Measurements from ENCODE around the gene UNC13B. TPM values are rescaled to one million over a fixed set of nuclear protein-coding genes. Genes with fewer than 3 reads are reported as not detected.
"Not testable (repeated sequence)": the region's sequence is repeated elsewhere in the genome, so short reads cannot be mapped to it uniquely, and the experiment has no call there.

The UNC13B gene
- total RNA-seq, 1 experiment from 2014 or later, result 48.2 TPM

DNA sequence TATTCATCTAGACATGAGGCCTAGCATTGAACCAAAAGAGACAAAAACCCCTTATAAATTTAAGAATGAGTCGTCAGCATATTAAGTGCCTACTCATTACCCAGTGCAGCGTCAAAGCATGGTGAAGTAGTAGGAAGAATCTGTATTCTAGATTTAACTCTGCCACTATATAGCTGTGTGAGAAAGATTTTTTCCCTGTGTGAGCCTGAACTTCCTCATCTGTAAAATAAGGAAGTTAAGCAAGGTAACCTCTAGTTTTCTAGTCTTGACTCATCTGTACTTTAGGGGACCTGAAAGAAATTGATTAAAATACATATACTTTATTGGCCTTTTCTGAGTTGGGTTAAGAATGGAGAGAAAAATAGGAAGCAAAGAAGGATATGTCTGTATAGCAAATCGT, 246.0 kb downstream of the UNC13B start:
- H4K5ac ChIP-seq (ENCODE audit: insufficient read length, low read depth, low read length), result no peak overlapping the region
- no peak overlapping the region for H2AK5ac ChIP-seq (ENCODE audit: insufficient read length, low read length)
- H3K23me2 ChIP-seq (ENCODE audit: insufficient read length, low read depth, low read length, poor library complexity, severe bottlenecking), result peaks cover 10% of the 10 kb centered on the region
- WGBS (ENCODE audit: extremely low coverage, insufficient read length, low lambda C conversion rate), result no CpG with 5 or more reads among the region's 3 CpGs
- H2BK12ac ChIP-seq (ENCODE audit: insufficient read length, low read depth, low read length), result no peak overlapping the region
- H3K4me2 ChIP-seq (ENCODE audit: insufficient read depth, insufficient read length, low read length), result no peak overlapping the region
- H3K4me1 ChIP-seq (ENCODE audit: insufficient read depth, low read length), result no peaks in the 10 kb centered on the region
- TF ChIP-seq, protein P1, sequence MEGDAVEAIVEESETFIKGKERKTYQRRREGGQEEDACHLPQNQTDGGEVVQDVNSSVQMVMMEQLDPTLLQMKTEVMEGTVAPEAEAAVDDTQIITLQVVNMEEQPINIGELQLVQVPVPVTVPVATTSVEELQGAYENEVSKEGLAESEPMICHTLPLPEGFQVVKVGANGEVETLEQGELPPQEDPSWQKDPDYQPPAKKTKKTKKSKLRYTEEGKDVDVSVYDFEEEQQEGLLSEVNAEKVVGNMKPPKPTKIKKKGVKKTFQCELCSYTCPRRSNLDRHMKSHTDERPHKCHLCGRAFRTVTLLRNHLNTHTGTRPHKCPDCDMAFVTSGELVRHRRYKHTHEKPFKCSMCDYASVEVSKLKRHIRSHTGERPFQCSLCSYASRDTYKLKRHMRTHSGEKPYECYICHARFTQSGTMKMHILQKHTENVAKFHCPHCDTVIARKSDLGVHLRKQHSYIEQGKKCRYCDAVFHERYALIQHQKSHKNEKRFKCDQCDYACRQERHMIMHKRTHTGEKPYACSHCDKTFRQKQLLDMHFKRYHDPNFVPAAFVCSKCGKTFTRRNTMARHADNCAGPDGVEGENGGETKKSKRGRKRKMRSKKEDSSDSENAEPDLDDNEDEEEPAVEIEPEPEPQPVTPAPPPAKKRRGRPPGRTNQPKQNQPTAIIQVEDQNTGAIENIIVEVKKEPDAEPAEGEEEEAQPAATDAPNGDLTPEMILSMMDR (conservative IDR thresholded peaks at IDR 0.05), result no peak
- no peak for DNase-seq
- no peaks in the 10 kb centered on the region for H3K79me1 ChIP-seq (ENCODE audit: insufficient read depth, low read depth, low read length, poor library complexity, severe bottlenecking)
- H3K9me3 ChIP-seq (ENCODE audit: control insufficient read depth, low read depth, low read length), result no peaks in the 10 kb centered on the region
- H3K56ac ChIP-seq (ENCODE audit: insufficient read length, low read depth, low read length), result no peak overlapping the region
- Mint-ChIP-seq H3K4me3 (no peak overlapping the region), H3K36me3 (ENCODE audit: insufficient read depth in 1 of 3, low read depth in 3 of 3) (peaks cover 0 to 13% (median 0%) of the 10 kb centered on the region in 3 experiments; a peak in 3 of 7 replicates), H3K9me3 (peaks cover 0 to 4% of the 10 kb centered on the region in 2 experiments; a peak in 2 of 5 replicates), H3K27me3 (ENCODE audit: low read depth) (no peaks in the 10 kb centered on the region; the same call in 1 of the 2 replicates), H3K4me1 (peaks cover 17 to 20% of the 10 kb centered on the region in 2 experiments), H3K27ac (no peak overlapping the region)
- no peak overlapping the region for H3T11ph ChIP-seq (ENCODE audit: low read length)
- H2BK20ac ChIP-seq (ENCODE audit: low read depth, low read length, poor library complexity, severe bottlenecking), result no peak overlapping the region
- no peak overlapping the region for H2BK120ac ChIP-seq (ENCODE audit: low read depth, low read length, poor library complexity, severe bottlenecking)
- no peak overlapping the region for H3K18ac ChIP-seq (ENCODE audit: insufficient read length, low read depth, low read length)
- no peaks in the 10 kb centered on the region for H3K79me2 ChIP-seq (ENCODE audit: insufficient read depth, low read length)
- no peaks in the 10 kb centered on the region for H3K27me3 ChIP-seq (ENCODE audit: insufficient read depth, low read length)
- H3K23ac ChIP-seq (ENCODE audit: insufficient read length, low read depth, low read length), result no peak overlapping the region
- H2BK5ac ChIP-seq (ENCODE audit: insufficient read length, low read length), result no peak overlapping the region
- no peak overlapping the region for H3K4ac ChIP-seq (ENCODE audit: low read depth, low read length)
- H2BK15ac ChIP-seq (ENCODE audit: low read depth, low read length), result no peak overlapping the region
- no peaks in the 10 kb centered on the region for H4K20me1 ChIP-seq (ENCODE audit: control insufficient read depth, insufficient read depth, insufficient read length)
- H3K9ac ChIP-seq (ENCODE audit: extremely low read depth, insufficient read length, low read length), result no peak overlapping the region
- H2AFZ ChIP-seq (ENCODE audit: low read length), result no peak overlapping the region
- no peak overlapping the region for H4K8ac ChIP-seq (replicated peaks; ENCODE audit: insufficient read length, low read depth, low read length)
- H3K27ac ChIP-seq (ENCODE audit: insufficient read length, low read depth, low read length), result no peak overlapping the region
- no peak overlapping the region for H4K91ac ChIP-seq (ENCODE audit: insufficient read length, low read depth, low read length)
- H3K14ac ChIP-seq (ENCODE audit: insufficient read depth, low read length), result no peak overlapping the region

DNA sequence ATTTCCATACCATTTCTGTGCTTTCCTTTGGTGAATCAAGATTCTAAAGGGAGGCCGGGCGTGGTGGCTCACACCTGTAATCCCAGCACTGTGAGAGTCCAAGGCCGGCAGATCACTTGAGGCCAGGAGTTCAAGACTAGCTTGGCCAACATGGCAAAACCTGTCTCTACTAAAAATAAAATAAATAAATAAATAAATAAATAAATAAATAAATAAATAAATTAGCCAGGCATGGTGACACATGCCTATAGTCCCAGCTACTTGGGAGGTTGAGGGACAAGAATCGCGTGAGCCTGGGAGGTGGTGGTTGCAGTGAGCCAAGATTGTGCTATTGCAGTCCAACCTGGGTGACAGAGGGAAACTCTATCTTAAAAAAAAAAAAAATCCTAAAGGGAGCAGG, 247.6 kb downstream of the UNC13B start:
- H2AK5ac ChIP-seq (ENCODE audit: insufficient read length, low read length); H3K9ac ChIP-seq (ENCODE audit: extremely low read depth, insufficient read length, low read length); DNase-seq; H3K56ac ChIP-seq (ENCODE audit: insufficient read length, low read depth, low read length); H3K79me2 ChIP-seq (ENCODE audit: insufficient read depth, low read length); H3T11ph ChIP-seq (ENCODE audit: low read length); H3K27ac ChIP-seq (ENCODE audit: insufficient read length, low read depth, low read length); H3K9me3 ChIP-seq (ENCODE audit: control insufficient read depth, low read depth, low read length); H3K4me2 ChIP-seq (ENCODE audit: insufficient read depth, insufficient read length, low read length); H3K23me2 ChIP-seq (ENCODE audit: insufficient read length, low read depth, low read length, poor library complexity, severe bottlenecking); H3K4me3 Mint-ChIP-seq; H3K27me3 Mint-ChIP-seq (ENCODE audit: low read depth); H3K4me1 ChIP-seq (ENCODE audit: insufficient read depth, low read length); H3K14ac ChIP-seq (ENCODE audit: insufficient read depth, low read length); H3K27me3 ChIP-seq (ENCODE audit: insufficient read depth, low read length); H2BK12ac ChIP-seq (ENCODE audit: insufficient read length, low read depth, low read length); H3K23ac ChIP-seq (ENCODE audit: insufficient read length, low read depth, low read length); H4K8ac ChIP-seq (replicated peaks; ENCODE audit: insufficient read length, low read depth, low read length); H4K5ac ChIP-seq (ENCODE audit: insufficient read length, low read depth, low read length); H2BK15ac ChIP-seq (ENCODE audit: low read depth, low read length); H3K9me3 Mint-ChIP-seq; H4K20me1 ChIP-seq (ENCODE audit: control insufficient read depth, insufficient read depth, insufficient read length); H3K4ac ChIP-seq (ENCODE audit: low read depth, low read length); H4K91ac ChIP-seq (ENCODE audit: insufficient read length, low read depth, low read length); H2BK20ac ChIP-seq (ENCODE audit: low read depth, low read length, poor library complexity, severe bottlenecking); H3K18ac ChIP-seq (ENCODE audit: insufficient read length, low read depth, low read length); H3K27ac Mint-ChIP-seq; H3K36me3 Mint-ChIP-seq (ENCODE audit: insufficient read depth in 1 of 3, low read depth in 3 of 3); H2BK120ac ChIP-seq (ENCODE audit: low read depth, low read length, poor library complexity, severe bottlenecking); H3K79me1 ChIP-seq (ENCODE audit: insufficient read depth, low read depth, low read length, poor library complexity, severe bottlenecking); H2BK5ac ChIP-seq (ENCODE audit: insufficient read length, low read length); H2AFZ ChIP-seq (ENCODE audit: low read length): not testable (repeated sequence)
- no CpG with 5 or more reads among the region's 5 CpGs for WGBS (ENCODE audit: extremely low coverage, insufficient read length, low lambda C conversion rate)
- H3K4me1 Mint-ChIP-seq, result peaks cover 17 to 20% of the 10 kb centered on the region in 2 experiments
